Measurements from ENCODE around the gene NDUFV1. TPM values are rescaled to one million over a fixed set of nuclear protein-coding genes. Genes with fewer than 3 reads are reported as not detected.

Gene NDUFV1
- total and polyA plus RNA-seq, 3 donors from 2014 or later: 187 to 369 (median 312) TPM

- Histone ChIP-seq H3K27ac (peak within 1 kb of the TSS; percentile 88 to 94), H3K4me3 (peak within 1 kb of the TSS; percentile 63 to 64), H3K27me3 (no peaks in the 10 kb centered on the region), H3K36me3 (ENCODE audit: low read depth, missing control alignments) (no peaks in the 10 kb centered on the region), H3K4me1 (peaks cover 5% of the 10 kb centered on the region), H3K9me3 (no peaks in the 10 kb centered on the region)
- intact Hi-C loops (cut with DNase I; ENCODE audit: low total_unique reads): no loop called here
- 1 to 4% methylated on average over 19 to 79 of the region's 81 CpGs for WGBS, 2 donors
- TF ChIP-seq CTCF (IDR thresholded peaks at IDR 0.05) (peak; percentile 70 to 73 (median 70)), POLR2A (IDR thresholded peaks at IDR 0.05) (peak; percentile 62)
- peak; percentile 94 for DNase-seq
Measured at GRCh38 chr11:67583247-67584204, 23.2 kb upstream of the NDUFV1 start, which contains the start of gene GSTP1. Gene GSTP1 (plus strand): TSS chr11:67583812. CDS start chr11:67583844, 32 bp downstream.

- no peaks in the 10 kb centered on the region for H3K9me3 ChIP-seq
- DNase-seq: peak; percentile 65
- WGBS, 2 donors: 9 to 17% methylated on average over 14 to 33 of the region's 33 CpGs
- peak overlapping the region; percentile 63 to 64 for H3K4me3 ChIP-seq
- intact Hi-C loops (cut with DNase I; ENCODE audit: low total_unique reads): no loop called here
- no peak for TF ChIP-seq CTCF (IDR thresholded peaks at IDR 0.05)
- TF ChIP-seq POLR2A (IDR thresholded peaks at IDR 0.05): no peak
- H3K36me3 ChIP-seq (ENCODE audit: low read depth, missing control alignments): no peaks in the 10 kb centered on the region
- peaks cover 5% of the 10 kb centered on the region for H3K4me1 ChIP-seq
- H3K27ac ChIP-seq: peak overlapping the region; percentile 88 to 94
- no peaks in the 10 kb centered on the region for H3K27me3 ChIP-seq
Measured at GRCh38 chr11:67584205-67584880, 22.4 kb upstream of the NDUFV1 start.

GRCh38 chr11:67584881-67585873 is 21.6 kb upstream of the NDUFV1 start:
- peaks cover 5% of the 10 kb centered on the region for H3K4me1 ChIP-seq
- WGBS, 2 donors: 86 to 87% methylated on average over 16 to 21 of the region's 21 CpGs
- no peaks in the 10 kb centered on the region for H3K36me3 ChIP-seq (ENCODE audit: low read depth, missing control alignments)
- no peak for TF ChIP-seq CTCF (IDR thresholded peaks at IDR 0.05)
- no peak for TF ChIP-seq POLR2A (IDR thresholded peaks at IDR 0.05)
- DNase-seq: no peak
- intact Hi-C loops (cut with DNase I; ENCODE audit: low total_unique reads): no loop called here
- H3K9me3 ChIP-seq: no peaks in the 10 kb centered on the region
- H3K27me3 ChIP-seq: no peaks in the 10 kb centered on the region
- peak overlapping the region in 1 of 2 donors; percentile 63 for H3K4me3 ChIP-seq
- peak overlapping the region in 1 of 2 donors; percentile 94 for H3K27ac ChIP-seq

- 82 to 92% methylated on average over 4 of the region's 4 CpGs for WGBS, 2 donors
- no peak for DNase-seq
- no peaks in the 10 kb centered on the region for H3K9me3 ChIP-seq
- H3K27ac ChIP-seq: no peak overlapping the region
- no peak for TF ChIP-seq CTCF (IDR thresholded peaks at IDR 0.05)
- no peak for TF ChIP-seq POLR2A (IDR thresholded peaks at IDR 0.05)
- H3K4me1 ChIP-seq: peaks cover 5% of the 10 kb centered on the region
- no peak overlapping the region for H3K4me3 ChIP-seq
- intact Hi-C loops (cut with DNase I; ENCODE audit: low total_unique reads): no loop called here
- no peaks in the 10 kb centered on the region for H3K36me3 ChIP-seq (ENCODE audit: low read depth, missing control alignments)
- H3K27me3 ChIP-seq: no peaks in the 10 kb centered on the region
Measured at GRCh38 chr11:67585911-67586310, 20.8 kb upstream of the NDUFV1 start.

Measured in testis (tissue), 3 donors.